Cardiac septum (tissue), 1 donor: ENCODE measurements around the gene ACLY. TPM values are rescaled to one million over a fixed set of nuclear protein-coding genes. Genes with fewer than 3 reads are reported as not detected.
"Not testable (repeated sequence)": the region's sequence is repeated elsewhere in the genome, so short reads cannot be mapped to it uniquely, and the experiment has no call there.

Source experiments
- DNase-seq: peaks from one replicate; pipeline ENCODE4 v3.0.0-alpha.2; 2020; ENCODE audit warnings: low spot score
- intact Hi-C: fragments of 100-400 bp; cut with DNase I; formaldehyde crosslinking; loops from one replicate; pipeline ENCODE4 v1.14.0; 2022
- total RNA-seq: library from RNA; stranded (reverse); fragmentation: NEBNext Ultra II Directional; extraction: Animal tissue kit (Norgen Biotek cat#: 25700); gene quantifications from one replicate; pipeline ENCODE4 v1.2.1, GENCODE V29; 2021
- donor health status: DM: no; HTN: no; CAD: no.

The ACLY gene
- total RNA-seq, 1 donor from 2014 or later, result 33.6 TPM

GRCh38 chr17:41851382-41851781, 67.4 kb downstream of the ACLY start:
- not testable (repeated sequence) for DNase-seq
- intact Hi-C loops, result loop anchor here (10.0 kb wide), 1 partner anchor 63 kb away; the partner anchor contains the start of gene ACLY

- no peak for DNase-seq
- intact Hi-C loops, result no loop called here
Observed at GRCh38 chr17:41849251-41849990, 69.3 kb downstream of the ACLY start.

DNA sequence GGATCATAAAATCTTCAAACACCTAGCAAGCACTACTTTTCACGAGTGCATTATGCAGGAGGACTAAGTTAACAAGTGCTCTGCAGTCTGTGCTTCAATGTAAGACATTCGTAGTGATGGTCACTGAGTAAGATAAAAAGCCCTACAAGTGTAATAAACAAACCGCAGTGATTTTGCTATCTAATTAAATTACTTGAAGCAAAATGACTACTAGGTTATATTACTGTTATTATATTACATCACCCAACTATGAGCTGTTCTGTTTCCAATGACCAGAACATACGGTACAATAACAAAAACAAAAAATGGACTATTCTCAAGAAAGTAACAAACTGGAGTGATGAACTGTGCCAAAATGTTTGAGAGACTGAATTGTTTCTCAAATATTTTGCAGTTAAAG, 70.0 kb downstream of the ACLY start:
- DNase-seq, result no peak
- intact Hi-C loops, result no loop called here

GRCh38 chr17:41844971-41845370, 73.8 kb downstream of the ACLY start:
- intact Hi-C loops, result no loop called here
- no peak for DNase-seq

DNA sequence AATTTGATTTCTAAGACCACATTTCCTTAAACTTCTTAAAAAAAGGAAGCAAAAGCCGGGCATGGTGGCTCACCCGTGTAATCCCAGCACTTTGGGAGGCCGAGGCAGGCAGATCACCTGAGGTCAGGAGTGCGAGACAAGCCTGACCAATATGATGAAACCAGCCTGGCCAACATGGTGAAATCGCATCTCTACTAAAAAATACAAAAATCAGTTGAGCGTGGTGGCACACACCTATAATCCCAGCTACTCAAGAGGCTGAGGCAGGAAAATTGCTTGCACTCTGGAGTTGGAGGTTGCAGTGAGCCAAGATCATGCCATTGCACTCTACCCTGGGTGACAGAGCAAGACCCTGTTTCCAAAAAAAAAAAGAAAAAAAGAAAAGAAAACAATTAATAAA, 78.0 kb downstream of the ACLY start:
- not testable (repeated sequence) for DNase-seq

DNA sequence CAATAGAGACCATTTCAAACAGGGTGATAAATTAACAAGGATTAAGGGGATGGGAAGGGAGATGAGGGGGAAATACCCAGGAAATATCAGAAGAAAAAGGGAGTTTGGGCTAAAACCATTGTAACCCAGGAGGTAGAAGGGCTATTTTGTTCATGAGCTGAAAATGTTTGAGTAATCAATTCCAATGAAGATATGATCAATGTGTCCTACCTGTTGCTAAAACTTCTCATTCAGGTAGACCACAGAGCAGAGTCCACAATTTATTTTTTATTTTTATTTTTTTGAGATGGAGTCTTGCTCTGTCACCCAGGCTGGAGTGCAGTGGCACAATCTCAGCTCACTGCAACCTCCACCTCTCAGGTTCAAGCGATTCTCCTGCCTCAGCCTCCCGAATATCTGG, 79.3 kb downstream of the ACLY start:
- DNase-seq, intact Hi-C loops: not testable (repeated sequence)

More for the DNA sequence above, 78.0 kb downstream of the ACLY start:
- intact Hi-C loops, result not testable (repeated sequence)

DNA sequence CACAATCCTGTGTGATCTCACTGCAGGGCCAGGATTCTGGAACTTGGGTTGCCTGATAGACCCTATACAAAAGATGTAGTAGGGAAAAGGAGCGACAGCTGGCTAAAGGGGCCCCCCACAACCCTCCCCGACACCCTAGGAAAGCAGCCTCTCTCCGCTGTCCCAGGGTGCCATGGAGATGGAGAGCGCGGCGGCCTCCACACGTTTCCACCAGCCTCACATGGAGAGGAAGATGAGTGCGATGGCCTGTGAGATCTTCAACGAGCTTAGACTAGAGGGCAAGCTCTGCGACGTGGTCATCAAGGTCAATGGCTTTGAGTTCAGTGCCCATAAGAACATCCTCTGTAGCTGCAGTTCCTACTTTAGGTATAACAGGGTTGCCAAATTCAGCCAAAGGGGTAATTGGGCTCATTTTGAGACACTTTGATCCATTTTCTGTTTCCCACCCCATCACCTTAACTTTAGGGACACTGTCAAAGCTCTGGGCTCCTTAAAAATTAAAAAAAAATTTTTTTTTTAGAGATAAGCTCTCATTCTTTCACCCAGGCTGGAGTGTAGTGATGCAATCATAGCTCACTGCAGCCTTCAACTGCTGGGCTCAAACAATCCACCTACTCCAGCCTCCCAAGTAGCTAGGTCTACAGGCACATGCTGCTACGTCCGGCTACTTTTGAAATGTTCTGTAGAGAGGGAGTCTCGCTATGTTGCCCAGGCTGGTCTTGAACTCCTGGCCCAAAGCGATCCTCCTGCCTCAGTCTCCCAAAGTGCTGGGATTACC, 80.8 kb downstream of the ACLY start, which contains the start of gene KLHL10:
TSS of gene KLHL10 (plus strand) at position 65 of the 778 bp plus-strand sequence. CDS start at position 173, 108 bp downstream.
- intact Hi-C loops, result no loop called here
- no peak for DNase-seq

DNA sequence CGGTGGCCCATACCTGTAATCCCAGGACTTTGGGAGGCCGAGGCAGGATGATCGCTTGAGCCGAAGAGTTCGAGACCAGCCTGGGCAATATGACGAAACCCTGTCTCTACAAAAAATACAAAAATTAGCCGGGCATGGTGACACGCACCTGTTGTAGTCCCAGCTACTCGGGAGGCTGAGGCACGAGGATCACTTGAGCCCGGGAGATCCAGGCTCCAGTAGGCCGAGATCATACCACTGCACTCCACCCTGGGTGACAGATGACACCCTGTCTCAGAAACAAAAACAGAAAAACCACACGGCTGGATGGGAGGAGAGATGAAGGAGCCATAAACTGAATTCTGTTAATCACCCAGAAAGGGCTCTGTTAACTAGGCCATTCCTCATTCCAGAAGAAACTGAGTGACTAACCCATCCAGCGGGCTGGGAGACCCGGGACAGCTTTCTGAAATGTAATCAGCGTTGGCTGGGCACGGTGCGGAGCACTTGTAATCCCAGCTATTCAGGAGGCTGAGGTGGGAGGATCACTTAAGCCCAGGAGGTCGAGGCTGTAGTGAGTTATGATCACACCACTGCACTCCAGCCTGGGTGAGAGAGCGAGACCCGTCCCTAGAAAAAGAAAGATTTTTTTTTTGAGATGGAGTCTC, 82.1 kb downstream of the ACLY start:
- intact Hi-C loops, result no loop called here
- DNase-seq, result no peak

- no peak for DNase-seq
Observed at GRCh38 chr17:41835800-41836549, 82.8 kb downstream of the ACLY start, which contains the start of gene NT5C3B. NT5C3B (minus strand) TSS chr17:41836232; CDS start chr17:41836193, 39 bp downstream.

DNA sequence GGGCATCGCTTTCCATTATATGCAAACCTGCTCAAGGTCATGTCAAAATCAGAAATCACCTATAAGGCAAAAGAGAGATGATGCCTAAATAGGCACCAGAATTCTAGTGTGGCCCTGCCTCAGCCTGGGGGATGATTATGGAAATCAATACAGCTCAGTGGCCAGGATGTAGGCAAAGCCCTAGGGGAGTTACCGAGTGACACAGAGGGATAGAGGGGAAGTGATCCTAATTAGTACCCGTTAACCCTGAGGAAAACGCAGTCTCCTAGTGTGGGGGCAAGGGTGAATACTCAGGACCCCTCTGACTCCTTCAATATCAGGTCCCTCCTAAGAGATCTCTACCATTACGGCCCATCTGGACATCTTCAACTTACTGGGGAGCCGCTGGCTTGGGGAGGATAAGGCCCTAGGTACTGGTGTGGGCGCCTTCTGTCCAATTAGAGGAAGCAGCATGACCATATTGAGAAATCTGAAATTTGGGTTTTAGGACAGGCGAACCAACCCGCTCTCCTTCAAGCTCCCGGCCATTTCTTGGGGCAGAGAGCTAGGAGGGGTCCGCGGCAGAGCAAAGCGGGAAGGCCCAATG, 83.4 kb downstream of the ACLY start:
- intact Hi-C loops, result no loop called here
- DNase-seq, result no peak

More at GRCh38 chr17:41835800-41836549, 82.8 kb downstream of the ACLY start, which contains the start of gene NT5C3B:
- intact Hi-C loops, result no loop called here

DNA sequence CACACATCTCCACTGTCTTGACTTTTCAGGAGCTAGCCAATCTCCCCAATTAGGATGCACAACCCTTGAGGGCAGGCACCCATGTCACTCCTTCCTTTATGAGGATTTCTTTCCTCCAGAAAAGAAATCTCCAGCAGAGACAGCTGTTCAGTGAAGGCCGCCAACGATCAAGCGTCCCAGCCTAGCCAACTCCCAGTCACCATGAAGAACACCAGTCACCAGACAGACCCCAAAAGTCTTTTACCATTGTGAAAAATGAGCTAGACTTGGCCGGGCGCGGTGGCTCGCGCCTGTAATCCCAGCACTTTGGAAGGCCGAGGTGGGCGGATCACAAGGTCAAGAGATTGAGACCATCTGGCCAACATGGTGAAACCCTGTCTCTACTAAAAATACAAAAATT, 88.8 kb downstream of the ACLY start:
- intact Hi-C loops, DNase-seq: not testable (repeated sequence)

DNA sequence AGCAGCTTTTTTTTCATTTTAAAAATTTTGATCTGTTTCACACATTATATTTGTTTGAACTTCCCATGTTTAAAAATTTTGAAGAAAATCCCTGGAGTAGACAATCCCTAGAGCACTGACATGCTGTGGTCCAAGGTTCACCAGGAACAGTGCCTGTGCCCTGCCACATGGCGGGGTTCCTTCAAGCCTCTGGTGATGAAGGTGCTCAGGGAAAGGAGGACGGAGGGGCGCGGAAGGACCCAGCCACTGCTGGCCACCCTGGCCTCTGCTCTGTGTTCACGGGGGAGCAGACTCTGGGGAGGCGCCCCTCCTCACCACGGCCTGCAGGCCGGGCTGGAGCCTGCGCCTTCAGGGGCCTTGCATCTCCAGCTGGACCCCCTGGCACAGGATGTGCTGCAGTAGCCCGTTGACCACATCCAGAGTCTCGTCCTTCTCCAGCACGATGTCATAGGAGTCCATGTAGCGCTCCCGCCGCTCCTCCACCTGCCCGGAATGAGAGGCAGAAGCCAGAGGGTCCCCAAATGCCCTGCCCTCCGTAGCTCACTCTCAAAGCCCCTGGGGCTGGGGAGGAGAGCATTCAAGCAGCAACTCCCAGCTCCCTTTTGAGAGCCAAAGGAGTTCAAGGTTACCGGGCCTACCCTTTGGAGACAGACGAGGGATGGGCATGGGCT, 93.4 kb downstream of the ACLY start:
- DNase-seq, result no peak
- intact Hi-C loops, result no loop called here

DNA sequence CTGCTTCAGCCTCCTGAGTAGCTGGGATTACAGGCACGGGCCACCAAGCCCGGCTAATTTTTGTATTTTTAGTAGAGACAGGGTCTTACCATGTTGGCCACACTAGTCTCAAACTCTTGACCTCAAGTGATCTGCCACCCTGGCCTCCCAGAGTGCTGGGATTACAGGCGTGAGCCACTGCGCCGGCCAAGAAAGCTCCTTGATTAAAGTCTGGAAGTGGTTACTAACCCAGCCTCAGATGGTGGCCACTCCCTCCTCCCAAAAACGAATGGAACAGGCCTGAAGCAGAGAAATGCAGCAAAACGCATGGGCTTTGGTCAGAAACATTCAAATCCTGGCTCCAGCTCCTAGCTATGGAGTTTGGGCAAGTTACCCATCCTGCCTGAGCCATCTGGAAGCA, 94.7 kb downstream of the ACLY start:
- intact Hi-C loops, result no loop called here
- no peak for DNase-seq

- intact Hi-C loops, result no loop called here
- no peak for DNase-seq
Observed at GRCh38 chr17:41823580-41823979, 95.2 kb downstream of the ACLY start.

DNA sequence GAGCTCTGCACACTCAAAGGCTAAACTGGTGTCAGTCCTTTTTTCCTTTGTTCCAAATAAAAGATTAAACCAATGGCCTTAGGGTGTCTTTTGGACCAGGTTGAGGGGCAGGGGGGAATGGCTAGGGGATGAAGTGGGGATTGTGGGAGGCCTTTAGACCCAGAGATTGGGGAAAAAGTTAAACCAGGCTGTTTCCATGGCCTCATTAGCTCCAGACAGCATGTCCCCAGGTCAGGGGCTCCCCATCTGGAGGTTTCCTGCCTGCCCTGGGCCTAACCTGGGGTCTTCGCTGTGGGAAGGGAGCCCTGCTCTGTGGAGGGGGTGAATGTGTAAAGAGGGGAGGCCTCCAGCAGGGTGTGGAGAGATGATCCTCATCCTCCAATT, 95.6 kb downstream of the ACLY start:
- DNase-seq, result no peak
- intact Hi-C loops, result no loop called here

DNA sequence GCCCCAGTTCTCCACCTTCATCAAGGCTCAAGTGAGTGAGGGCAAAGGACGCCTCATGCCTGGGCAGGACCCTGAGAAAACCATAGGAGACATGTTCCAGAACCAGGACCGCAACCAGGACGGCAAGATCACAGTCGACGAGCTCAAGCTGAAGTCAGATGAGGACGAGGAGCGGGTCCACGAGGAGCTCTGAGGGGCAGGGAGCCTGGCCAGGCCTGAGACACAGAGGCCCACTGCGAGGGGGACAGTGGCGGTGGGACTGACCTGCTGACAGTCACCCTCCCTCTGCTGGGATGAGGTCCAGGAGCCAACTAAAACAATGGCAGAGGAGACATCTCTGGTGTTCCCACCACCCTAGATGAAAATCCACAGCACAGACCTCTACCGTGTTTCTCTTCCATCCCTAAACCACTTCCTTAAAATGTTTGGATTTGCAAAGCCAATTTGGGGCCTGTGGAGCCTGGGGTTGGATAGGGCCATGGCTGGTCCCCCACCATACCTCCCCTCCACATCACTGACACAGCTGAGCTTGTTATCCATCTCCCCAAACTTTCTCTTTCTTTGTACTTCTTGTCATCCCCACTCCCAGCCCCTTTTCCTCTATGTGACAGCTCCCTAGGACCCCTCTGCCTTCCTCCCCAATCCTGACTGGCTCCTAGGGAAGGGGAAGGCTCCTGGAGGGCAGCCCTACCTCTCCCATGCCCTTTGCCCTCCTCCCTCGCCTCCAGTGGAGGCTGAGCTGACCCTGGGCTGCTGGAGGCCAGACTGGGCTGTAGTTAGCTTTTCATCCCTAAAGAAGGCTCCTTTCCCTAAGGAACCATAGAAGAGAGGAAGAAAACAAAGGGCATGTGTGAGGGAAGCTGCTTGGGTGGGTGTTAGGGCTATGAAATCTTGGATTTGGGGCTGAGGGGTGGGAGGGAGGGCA, 96.3 kb downstream of the ACLY start:
- DNase-seq, result no peak
- intact Hi-C loops, result no loop called here

DNA sequence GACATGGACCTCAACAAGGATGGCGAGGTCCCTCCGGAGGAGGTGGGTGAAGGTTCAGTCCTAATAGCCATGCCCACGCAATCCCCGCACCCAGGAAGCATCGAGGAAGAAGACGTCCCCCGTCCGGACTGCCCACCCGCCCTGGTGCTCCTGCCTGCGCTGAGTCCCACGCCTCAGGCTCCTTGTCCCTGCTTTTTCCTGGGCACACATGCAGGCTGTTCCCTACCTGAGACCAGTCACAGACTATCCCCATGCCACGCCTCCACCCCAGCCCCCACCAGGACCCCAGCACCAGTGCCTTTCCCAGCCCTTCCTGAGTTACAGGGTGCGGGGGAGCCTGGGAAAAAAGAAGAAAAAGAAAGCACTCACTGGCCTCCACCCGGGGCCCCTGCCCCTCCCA, 97.0 kb downstream of the ACLY start:
- no peak for DNase-seq

More for the DNA sequence above, 97.0 kb downstream of the ACLY start:
- intact Hi-C loops, result no loop called here
